HG03139 (cell line): Measurements from ENCODE around the gene RALGPS1.
A peak's percentile ranks its signal among the peaks of the same experiment; 100 is the strongest.

Experiments used
- ATAC-seq: cut with Tn5 transposase; IDR thresholded peaks from one replicate; pipeline ENCODE4 v1.9.1; 2021; ENCODE audit not compliant: unreplicated experiment

The RALGPS1 gene

GRCh38 chr9:127215268-127216209 is 301.0 kb downstream of the RALGPS1 start:
- no peak for ATAC-seq

- ATAC-seq: no peak
Observed at GRCh38 chr9:127216210-127216887, 301.8 kb downstream of the RALGPS1 start.

- ATAC-seq: no peak
Observed at GRCh38 chr9:127216888-127217217, 302.3 kb downstream of the RALGPS1 start.

- no peak for ATAC-seq
Observed at GRCh38 chr9:127218818-127219217, 304.2 kb downstream of the RALGPS1 start.

- ATAC-seq: no peak
Observed at GRCh38 chr9:127219520-127219919, 304.9 kb downstream of the RALGPS1 start.

- ATAC-seq: no peak
Observed at GRCh38 chr9:127221695-127222094, 307.1 kb downstream of the RALGPS1 start.

- ATAC-seq: no peak
Observed at GRCh38 chr9:127222388-127223095, 308.0 kb downstream of the RALGPS1 start.

GRCh38 chr9:127223266-127223665 is 308.7 kb downstream of the RALGPS1 start:
- no peak for ATAC-seq

GRCh38 chr9:127223810-127224177 is 309.2 kb downstream of the RALGPS1 start:
- ATAC-seq: no peak

GRCh38 chr9:127224178-127224882 is 309.7 kb downstream of the RALGPS1 start:
- ATAC-seq: peak; percentile 48

GRCh38 chr9:127224883-127225739 is 310.5 kb downstream of the RALGPS1 start:
- ATAC-seq: peak; percentile 46

GRCh38 chr9:127225801-127226625 is 311.4 kb downstream of the RALGPS1 start:
- no peak for ATAC-seq

- ATAC-seq: no peak
Observed at GRCh38 chr9:127229691-127230417, 315.3 kb downstream of the RALGPS1 start.

GRCh38 chr9:127231666-127232065 is 317.1 kb downstream of the RALGPS1 start:
- ATAC-seq: no peak

- ATAC-seq: no peak
Observed at GRCh38 chr9:127232833-127233549, 318.4 kb downstream of the RALGPS1 start.

- ATAC-seq: no peak
Observed at GRCh38 chr9:127233550-127233949, 319.0 kb downstream of the RALGPS1 start.

- no peak for ATAC-seq
Observed at GRCh38 chr9:127233989-127234388, 319.4 kb downstream of the RALGPS1 start.

- ATAC-seq: no peak
Observed at GRCh38 chr9:127237801-127238200, 323.2 kb downstream of the RALGPS1 start.
